GM12878 (cell line): ENCODE results near the gene RIMBP2. TPM values are rescaled to one million over a fixed set of nuclear protein-coding genes. Genes with fewer than 3 reads are reported as not detected.

ENCODE experiments used
- ATAC-seq: fragments of 200-7000 bp; cut with Tn5 transposase; 3 replicates; pipeline ENCODE4 v1.9.1; 2020; ENCODE audit warnings: mild to moderate bottlenecking, moderate library complexity
- BruUV-seq: library from RNA; stranded (reverse); fragments of 400-500 nt; replicated peaks from 2 replicates; lab custom pipeline; 2021; lab: Mats Ljungman, UMichigan
- CTCF ChIA-PET: fragments of 300-600 bp; sonication (Branson Sonifier 250); formaldehyde crosslinking; extraction: SDS; loops from one replicate; lab custom pipeline; 2021; ENCODE audit warnings: inconsistent platforms; lab: Yijun Ruan, JAX
- POLR2A ChIA-PET: fragments of 350-600 bp; formaldehyde crosslinking; extraction: SDS; loops from one replicate; lab custom pipeline; 2021; ENCODE audit warnings: inconsistent platforms; lab: Charles Lee
- RAD21 ChIA-PET: fragments of 300-600 bp; sonication (Branson Sonifier 250); formaldehyde crosslinking; loops from one replicate; lab custom pipeline; 2023; ENCODE audit warnings: antibody characterized with exemption; ENCODE audit not compliant: unreplicated experiment; lab: Charles Lee
- SMC1A ChIA-PET: fragments of 300-600 bp; sonication (Branson Sonifier 250); formaldehyde crosslinking; loops from one replicate; lab custom pipeline; 2023; ENCODE audit not compliant: unreplicated experiment, uncharacterized antibody; lab: Charles Lee
- DNase-seq: peaks from one replicate; pipeline ENCODE4 v3.0.0-alpha.2; 2011; ENCODE audit warnings: low read depth, low spot score
- FAIRE-seq: peaks from 3 replicates; lab custom pipeline; 2011; peaks lifted over from hg19 to GRCh38; lab: Jason Lieb, UNC
- H2AFZ ChIP-seq: 2 replicates; pipeline ENCODE4 v1.6.0; 2011; ENCODE audit warnings: low read depth, low read length, control low read depth; ENCODE audit not compliant: control insufficient read depth
- H3K27ac ChIP-seq: 2 replicates; pipeline ENCODE4 v1.5.1; 2011; ENCODE audit warnings: control low read depth; ENCODE audit not compliant: control insufficient read depth, insufficient read depth
- H3K27me3 ChIP-seq, 2 experiments: replicated peaks in 1 of 2; 2 replicates each; pipeline versions ENCODE4 v1.6.0 to v1.6.1; 2011; ENCODE audit warnings: low read length in 1 of 2; ENCODE audit not compliant: control insufficient read depth in 2 of 2, insufficient read depth in 2 of 2
- H3K36me3 ChIP-seq, 2 experiments: 2 replicates each; pipeline ENCODE4 v1.5.1; 2011; ENCODE audit warnings: low read length in 1 of 2; ENCODE audit not compliant: control insufficient read depth in 2 of 2, insufficient read depth in 2 of 2
- H3K4me1 ChIP-seq: 2 replicates; pipeline ENCODE4 v1.6.1; 2011; ENCODE audit warnings: mild to moderate bottlenecking, low read length, moderate library complexity, mixed read lengths; ENCODE audit not compliant: control insufficient read depth, insufficient read depth
- H3K4me2 ChIP-seq: 2 replicates; pipeline ENCODE4 v1.6.0; 2011; ENCODE audit warnings: control low read depth; ENCODE audit not compliant: control insufficient read depth, insufficient read depth
- H3K4me3 ChIP-seq: fragments of 200-600 bp; sonication (generic); 2 replicates; pipeline ENCODE4 v1.5.1; 2016
- H3K79me2 ChIP-seq: 2 replicates; pipeline ENCODE4 v1.6.0; 2011; ENCODE audit warnings: low read length; ENCODE audit not compliant: control insufficient read depth, insufficient read depth
- H3K9ac ChIP-seq: 2 replicates; pipeline ENCODE4 v1.8.0; 2011; ENCODE audit warnings: low read length, control low read depth, mixed read lengths; ENCODE audit not compliant: control insufficient read depth, insufficient read depth
- H3K9me3 ChIP-seq: replicated peaks from 3 replicates; pipeline ENCODE4 v1.5.1; 2011; ENCODE audit warnings: mild to moderate bottlenecking, low read length; ENCODE audit not compliant: control insufficient read depth, insufficient read depth
- H4K20me1 ChIP-seq: 2 replicates; pipeline ENCODE4 v1.6.0; 2011; ENCODE audit not compliant: control insufficient read depth, insufficient read depth
- EED ChIP-seq: sonication (generic); IDR thresholded peaks from 2 replicates; pipeline ENCODE4 v1.6.1; 2016; ENCODE audit warnings: antibody characterized with exemption, low read depth
- HCFC1 ChIP-seq: fragments of 150-350 bp; IDR thresholded peaks from 2 replicates; pipeline ENCODE4 v1.6.1; 2014; ENCODE audit warnings: low read length
- IKZF1 ChIP-seq: fragments of 450-650 bp; conservative IDR thresholded peaks from 2 replicates; pipeline ENCODE4 v1.6.1; 2017; ENCODE audit warnings: antibody characterized with exemption, mild to moderate bottlenecking
- IKZF2 ChIP-seq, 2 experiments: fragments of 450-650 bp; IDR thresholded peaks; 2 replicates each; pipeline ENCODE4 v1.6.1; 2017; ENCODE audit warnings: mild to moderate bottlenecking in 2 of 2, moderate library complexity in 2 of 2
- NR2C2 ChIP-seq: IDR thresholded peaks from 2 replicates; pipeline ENCODE4 v1.6.1; 2011; ENCODE audit warnings: borderline replicate concordance, low read depth; ENCODE audit not compliant: control insufficient read depth, insufficient read length
- WGBS: methylation state at CpG from one replicate; pipeline ENCODE4 v1.1.6; 2016; ENCODE audit warnings: low lambda C conversion rate; ENCODE audit not compliant: insufficient replicate concordance, insufficient coverage; ENCODE audit errors: missing lambda C conversion rate; 5-methylcytosine and 5-hydroxymethylcytosine counted together
- in situ Hi-C: fragments of 300-500 bp; cut with MboI; formaldehyde crosslinking; loops from 9 replicates; pipeline ENCODE4 v1.14.3; 2018; ENCODE audit warnings: mixed read lengths
- intact Hi-C: fragments of 100-400 bp; cut with micrococcal nuclease; formaldehyde crosslinking; loops from one replicate; pipeline ENCODE4 v1.14.2; 2022; ENCODE audit not compliant: unreplicated experiment
- polyA plus RNA-seq, 11 experiments: library from polyadenylated mRNA; depleted of rRNA in 4 of 11; unstranded in 6 of 11; stranded (reverse) in 5 of 11; fragments of >200 nt; fragmentation: Nextera tagmentation in 4 of 11; fragmentation: Illumina TruSeq in 1 of 11; extraction: Ambion mirVana in 4 of 11; extraction: Trizol in 1 of 11; gene quantifications; 1 replicate in 1 of 11; 2 replicates in 10 of 11; pipeline versions ENCODE4 v1.2.1 to v1.2.3, GENCODE V29; 2011 to 2016; ENCODE audit warnings: inconsistent platforms in 2 of 11, missing spikeins in 2 of 11, low read depth in 1 of 11
- total RNA-seq, 4 experiments: library from RNA; depleted of rRNA in 3 of 4; stranded (reverse); fragments of >200 nt in 3 of 4; fragmentation: Illumina TruSeq in 1 of 4; extraction: Trizol in 1 of 4; gene quantifications; 2 replicates each; pipeline versions ENCODE4 v1.2.1 to v1.2.3, GENCODE V29; 2013 to 2021
- TF ChIP-seq, protein P1 (sequence below): fragments of 450-650 bp; IDR thresholded peaks from 2 replicates; pipeline ENCODE4 v1.6.1; 2017; ENCODE audit warnings: mild to moderate bottlenecking, moderate library complexity

RIMBP2 gene
- total and polyA plus RNA-seq, 10 of the 15 experiments (the other 5 are each of a cell fraction or from before 2014, with no cell fraction given), result 0.04 to 2.9 (median 0.07) TPM; not detected in 1

DNA sequence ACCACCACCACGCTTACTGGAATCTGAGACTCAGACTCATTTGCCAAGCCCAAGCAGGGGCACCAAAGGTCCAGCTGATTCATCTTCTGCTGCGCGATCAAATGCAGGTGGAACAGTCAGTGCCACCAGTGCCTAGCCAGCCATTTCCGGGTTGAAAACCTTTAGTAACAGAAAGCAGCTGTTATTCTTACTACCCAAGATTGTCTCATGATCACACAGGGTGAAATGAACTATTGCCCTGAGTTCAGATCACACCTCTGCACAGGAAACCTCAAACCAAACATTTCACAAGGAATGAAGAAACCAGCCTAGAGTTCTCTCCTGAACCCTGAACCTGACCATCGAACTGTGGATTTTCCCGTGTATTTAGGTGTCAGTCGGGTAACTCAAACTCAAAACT, 88.9 kb downstream of the RIMBP2 start:
- H3K9me3 ChIP-seq, result peaks cover 2% of the 10 kb centered on the region; the same call in 2 of the 3 replicates
- in situ Hi-C loops, result no loop called here
- intact Hi-C loops, result no loop called here
- ChIA-PET SMC1A (no interaction called here), POLR2A (no interaction called here), RAD21 (no interaction called here), CTCF (interaction anchor here (0.6 kb wide), 1 partner anchor 63 kb away, joined by 3 read pairs; no protein-coding TSS in a partner anchor)
- H3K4me1 ChIP-seq, result no peaks in the 10 kb centered on the region
- H4K20me1 ChIP-seq, result no peaks in the 10 kb centered on the region
- DNase-seq (peak; percentile 17), ATAC-seq (no peak), FAIRE-seq (no peak)
- 49% methylated on average over 7 of the region's 7 CpGs for whole genome bisulfite sequencing
- no peak overlapping the region for H3K9ac ChIP-seq
- TF ChIP-seq, protein P1, sequence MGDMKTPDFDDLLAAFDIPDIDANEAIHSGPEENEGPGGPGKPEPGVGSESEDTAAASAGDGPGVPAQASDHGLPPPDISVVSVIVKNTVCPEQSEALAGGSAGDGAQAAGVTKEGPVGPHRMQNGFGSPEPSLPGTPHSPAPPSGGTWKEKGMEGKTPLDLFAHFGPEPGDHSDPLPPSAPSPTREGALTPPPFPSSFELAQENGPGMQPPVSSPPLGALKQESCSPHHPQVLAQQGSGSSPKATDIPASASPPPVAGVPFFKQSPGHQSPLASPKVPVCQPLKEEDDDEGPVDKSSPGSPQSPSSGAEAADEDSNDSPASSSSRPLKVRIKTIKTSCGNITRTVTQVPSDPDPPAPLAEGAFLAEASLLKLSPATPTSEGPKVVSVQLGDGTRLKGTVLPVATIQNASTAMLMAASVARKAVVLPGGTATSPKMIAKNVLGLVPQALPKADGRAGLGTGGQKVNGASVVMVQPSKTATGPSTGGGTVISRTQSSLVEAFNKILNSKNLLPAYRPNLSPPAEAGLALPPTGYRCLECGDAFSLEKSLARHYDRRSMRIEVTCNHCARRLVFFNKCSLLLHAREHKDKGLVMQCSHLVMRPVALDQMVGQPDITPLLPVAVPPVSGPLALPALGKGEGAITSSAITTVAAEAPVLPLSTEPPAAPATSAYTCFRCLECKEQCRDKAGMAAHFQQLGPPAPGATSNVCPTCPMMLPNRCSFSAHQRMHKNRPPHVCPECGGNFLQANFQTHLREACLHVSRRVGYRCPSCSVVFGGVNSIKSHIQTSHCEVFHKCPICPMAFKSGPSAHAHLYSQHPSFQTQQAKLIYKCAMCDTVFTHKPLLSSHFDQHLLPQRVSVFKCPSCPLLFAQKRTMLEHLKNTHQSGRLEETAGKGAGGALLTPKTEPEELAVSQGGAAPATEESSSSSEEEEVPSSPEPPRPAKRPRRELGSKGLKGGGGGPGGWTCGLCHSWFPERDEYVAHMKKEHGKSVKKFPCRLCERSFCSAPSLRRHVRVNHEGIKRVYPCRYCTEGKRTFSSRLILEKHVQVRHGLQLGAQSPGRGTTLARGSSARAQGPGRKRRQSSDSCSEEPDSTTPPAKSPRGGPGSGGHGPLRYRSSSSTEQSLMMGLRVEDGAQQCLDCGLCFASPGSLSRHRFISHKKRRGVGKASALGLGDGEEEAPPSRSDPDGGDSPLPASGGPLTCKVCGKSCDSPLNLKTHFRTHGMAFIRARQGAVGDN, result no peak
- no peak for TF ChIP-seq EED
- TF ChIP-seq NR2C2, result no peak
- TF ChIP-seq IKZF1, result no peak
- no peak for TF ChIP-seq IKZF2 (IDR thresholded peaks at IDR 0.05)
- no peak for TF ChIP-seq HCFC1
- no peaks in the 10 kb centered on the region; the same call in 1 of the 2 replicates for H3K79me2 ChIP-seq
- H3K36me3 ChIP-seq, result no peaks in the 10 kb centered on the region
- H2AFZ ChIP-seq, result no peak overlapping the region
- no peak overlapping the region for H3K27ac ChIP-seq
- no peak overlapping the region for H3K4me2 ChIP-seq
- no peaks in the 10 kb centered on the region for H3K27me3 ChIP-seq
- BruUV-seq, result TSS peak; percentile 37
- no peak overlapping the region for H3K4me3 ChIP-seq
